GM12892 (cell line): Measurements from ENCODE around the gene PRR33.
"Not testable (repeated sequence)": the region's sequence is repeated elsewhere in the genome, so short reads cannot be mapped to it uniquely, and the experiment has no call there.

Source experiments
- DNase-seq: peaks from one replicate; pipeline ENCODE4 v3.0.0; 2011; ENCODE audit not compliant: insufficient read length
- FAIRE-seq: peaks from 2 replicates; lab custom pipeline; 2011; peaks lifted over from hg19 to GRCh38; lab: Jason Lieb, UNC
- POLR2A ChIP-seq: IDR thresholded peaks from 2 replicates; pipeline ENCODE4 v1.6.1; 2011; ENCODE audit warnings: low read depth, low read length, control low read depth
- POLR2AphosphoS5 ChIP-seq: IDR thresholded peaks from 2 replicates; pipeline ENCODE4 v1.6.1; 2011; ENCODE audit warnings: low read depth, low read length, control low read depth
- TAF1 ChIP-seq: IDR thresholded peaks from 2 replicates; pipeline ENCODE4 v1.6.1; 2011; ENCODE audit warnings: low read depth, mild to moderate bottlenecking, control low read depth, low read length, borderline replicate concordance

Gene PRR33

DNA sequence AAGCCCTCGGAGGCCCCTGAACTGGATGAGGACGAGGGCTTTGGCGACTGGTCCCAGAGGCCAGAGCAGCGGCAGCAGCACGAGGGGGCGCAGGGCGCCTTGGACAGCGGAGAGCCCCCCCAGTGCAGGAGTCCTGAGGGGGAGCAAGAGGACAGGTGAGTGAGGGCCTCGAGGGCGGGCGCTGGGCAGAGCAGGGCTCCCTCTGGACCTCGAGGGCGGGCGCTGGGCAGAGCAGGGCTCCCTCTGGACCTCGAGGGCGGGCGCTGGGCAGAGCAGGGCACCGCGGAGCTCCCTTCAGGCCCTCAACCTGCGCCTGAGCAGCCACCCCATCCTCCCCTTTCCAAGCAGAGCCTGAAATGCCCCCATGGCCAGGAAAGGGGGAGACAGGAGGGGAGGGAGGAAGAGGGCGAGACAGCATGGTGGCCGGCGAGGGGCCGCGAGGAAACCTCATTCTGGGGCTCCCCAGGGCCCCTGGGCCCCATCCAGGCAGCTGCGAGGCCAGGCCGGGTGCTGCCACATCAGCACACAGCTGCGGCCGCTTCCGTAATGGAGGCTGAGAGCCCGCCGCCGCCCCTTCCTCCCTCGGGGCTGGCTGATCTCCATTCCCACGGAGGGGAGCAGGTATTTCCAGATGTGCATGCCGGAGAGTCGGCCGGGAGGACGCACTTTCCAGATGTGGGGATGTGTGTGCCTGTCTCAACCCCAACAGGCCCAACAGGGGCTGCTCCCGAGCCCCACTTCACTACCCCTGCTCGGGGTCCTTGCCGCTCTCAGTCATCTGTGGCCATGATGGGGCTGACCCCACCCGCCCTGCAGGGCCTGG lies 10.0 kb downstream of the PRR33 start:
- peak; percentile 39 for DNase-seq
- TF ChIP-seq TAF1 = no peak
- TF ChIP-seq POLR2A = no peak
- no peak for TF ChIP-seq POLR2AphosphoS5
- FAIRE-seq = no peak

GRCh38 chr11:1880746-1881441 lies 10.8 kb downstream of the PRR33 start:
- peak; percentile 25 for DNase-seq
- TF ChIP-seq POLR2A (no peak), POLR2AphosphoS5 (no peak; the same call in 1 of the 2 replicates), TAF1 (no peak)
- no peak for FAIRE-seq

DNA sequence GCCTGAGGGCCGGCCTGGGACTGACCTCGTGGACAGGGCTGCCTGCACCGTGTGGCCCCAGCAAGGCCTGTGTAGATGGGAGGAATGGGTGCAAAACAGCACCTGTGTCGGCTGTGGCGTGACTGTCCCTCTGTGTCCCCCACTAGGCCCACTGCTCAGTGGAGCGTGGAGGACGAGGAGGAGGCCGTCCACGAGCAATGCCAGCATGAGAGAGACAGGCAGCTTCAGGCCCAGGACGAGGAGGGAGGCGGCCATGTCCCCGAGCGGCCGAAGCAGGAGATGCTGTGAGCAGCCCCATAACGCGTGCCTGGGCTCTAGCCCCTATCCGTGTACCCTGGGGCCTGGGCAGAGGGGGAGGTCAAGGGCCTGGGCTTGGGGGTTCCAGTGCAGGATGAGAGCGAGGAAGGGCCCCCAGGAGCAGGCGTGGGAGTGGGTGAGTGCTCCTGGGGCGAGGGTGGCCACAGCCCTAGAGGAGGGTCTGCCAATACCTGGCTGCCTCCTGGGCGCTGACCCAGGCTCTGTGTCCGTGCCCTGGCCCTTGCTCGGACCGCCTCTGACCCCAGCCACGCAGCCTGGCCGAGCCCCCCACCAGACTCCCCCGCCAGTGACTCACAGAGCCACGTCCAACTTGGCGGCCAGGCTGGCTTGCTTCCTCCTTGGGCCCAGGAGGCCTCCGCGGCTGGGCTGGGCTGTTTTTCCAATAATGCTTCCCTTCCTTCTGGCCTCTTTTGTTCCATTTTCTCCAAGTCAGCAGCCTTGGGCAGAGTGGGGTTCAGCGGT lies 11.6 kb downstream of the PRR33 start:
- DNase-seq (peak; percentile 25), FAIRE-seq (no peak)
- TF ChIP-seq POLR2A = no peak
- TF ChIP-seq TAF1 = no peak
- TF ChIP-seq POLR2AphosphoS5 = no peak

DNA sequence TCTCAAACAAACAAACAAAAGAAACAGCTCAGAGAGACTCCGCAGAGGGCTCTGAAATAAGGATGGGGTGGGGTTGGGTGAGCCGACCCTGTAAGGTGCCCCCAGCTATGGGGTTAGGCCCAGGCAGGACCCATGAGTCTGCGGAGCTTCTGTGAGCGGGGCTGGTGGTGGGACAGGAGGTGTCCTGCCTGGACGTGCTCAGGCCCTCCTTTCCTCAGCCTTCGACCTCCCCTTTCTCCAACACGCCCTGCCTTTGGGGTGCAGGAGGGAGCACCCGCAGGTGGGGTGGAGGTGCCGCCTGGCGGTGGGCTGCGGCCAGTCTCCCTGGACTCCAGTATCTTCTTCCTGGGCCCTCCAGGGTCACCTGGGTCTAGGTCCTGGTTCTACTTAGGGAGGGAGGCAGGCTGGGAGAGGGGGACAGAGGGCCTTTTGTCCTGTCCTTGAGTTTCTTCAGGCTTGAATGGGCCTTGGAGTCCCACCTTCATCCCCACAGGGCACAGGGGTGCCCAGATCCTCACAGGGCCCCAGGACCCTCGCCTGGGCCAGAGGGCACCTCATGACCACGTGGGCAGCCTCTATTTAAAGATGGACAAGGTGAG lies 12.3 kb downstream of the PRR33 start:
- DNase-seq (no peak), FAIRE-seq (no peak)
- TF ChIP-seq TAF1 (no peak), POLR2A (no peak), POLR2AphosphoS5 (no peak)

DNA sequence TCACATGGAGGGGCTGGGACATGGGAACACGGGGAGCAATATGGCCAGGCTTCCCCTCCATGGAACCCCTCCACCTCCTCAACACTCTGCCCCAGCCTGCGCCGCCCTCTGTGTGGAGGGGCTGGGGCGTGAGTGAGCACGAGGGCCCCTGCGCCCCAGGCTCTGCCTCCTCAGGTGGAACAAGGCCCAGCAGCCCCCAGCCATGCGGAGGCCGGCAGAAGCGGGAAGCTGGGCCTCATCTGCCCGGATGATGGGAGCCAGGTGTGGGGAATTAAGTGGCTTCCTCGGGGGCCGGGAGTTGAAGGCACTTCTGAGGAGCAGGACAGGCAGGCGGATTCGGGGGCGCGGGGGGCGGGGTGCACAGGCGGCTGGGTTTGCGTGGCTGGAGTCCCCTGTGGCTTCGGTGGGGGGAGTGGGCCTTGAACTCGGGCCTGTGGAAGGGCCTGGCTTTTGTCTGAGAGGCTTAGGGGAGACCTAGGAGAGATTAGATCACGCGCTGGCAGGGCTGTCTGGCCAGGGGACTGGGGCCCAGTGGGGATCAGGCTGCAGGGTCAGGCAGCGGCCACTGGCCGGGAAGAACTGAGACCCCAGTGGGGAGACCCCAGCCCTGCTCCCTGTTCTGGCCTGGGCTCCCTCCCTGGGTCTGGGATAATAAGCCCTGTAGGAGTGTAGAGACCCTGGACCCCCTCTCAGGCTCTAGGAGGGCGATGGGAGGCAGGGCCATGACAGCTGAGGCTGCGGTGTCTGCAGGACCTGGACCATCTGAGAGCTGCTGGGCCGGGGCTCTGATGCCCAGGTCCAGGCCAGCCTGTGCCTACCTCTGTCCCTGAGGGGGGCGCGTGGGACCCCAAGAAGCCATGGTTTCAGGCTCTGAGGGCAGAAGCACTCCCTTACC lies 13.3 kb downstream of the PRR33 start:
- TF ChIP-seq POLR2A = no peak
- DNase-seq = peak; percentile 31
- FAIRE-seq = no peak

DNA sequence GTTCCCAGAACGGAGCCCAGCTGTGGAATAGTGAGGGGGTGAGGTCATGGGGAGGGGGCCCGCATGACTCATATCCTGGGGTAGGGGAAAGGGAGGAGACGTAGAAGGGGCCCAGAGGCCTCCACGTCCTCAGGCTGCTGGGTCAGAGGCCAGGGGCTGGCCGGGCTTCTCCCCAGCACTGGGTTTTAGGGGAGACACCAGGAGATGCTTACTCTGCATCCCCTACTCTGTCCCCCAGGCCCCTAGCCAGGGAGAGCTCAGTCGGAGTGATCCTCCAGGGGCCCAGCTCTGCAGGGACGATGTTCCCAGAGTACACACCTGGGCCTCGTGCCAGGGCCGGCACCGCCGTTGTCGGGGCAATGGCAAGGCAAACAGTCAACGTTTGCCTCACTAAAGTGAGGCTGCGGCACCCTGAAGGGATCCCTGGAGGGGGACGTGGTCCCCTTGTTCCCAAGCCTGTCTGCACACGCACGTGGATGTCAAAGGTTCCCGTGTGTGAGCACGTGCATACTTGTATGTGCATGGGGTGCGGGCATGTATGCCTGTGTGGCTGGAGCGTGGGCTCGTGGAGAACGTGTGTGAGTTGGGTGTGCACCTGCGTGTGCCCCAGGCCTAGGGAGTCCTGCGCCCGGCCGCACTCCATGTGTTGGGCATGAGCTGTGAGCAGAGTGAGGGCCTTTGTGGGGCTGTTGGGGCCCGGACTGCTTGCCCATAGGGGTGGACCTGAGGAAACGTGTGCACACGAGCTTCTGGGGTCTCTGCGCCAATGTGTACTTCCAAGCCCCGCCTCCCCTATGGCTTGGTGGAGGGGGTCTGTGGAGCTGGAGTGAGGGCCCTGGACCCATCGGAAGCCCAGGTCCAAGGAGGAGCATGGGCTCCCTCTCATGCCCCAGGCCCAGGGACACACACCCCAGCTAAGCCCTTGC lies 14.2 kb downstream of the PRR33 start:
- FAIRE-seq = peak; percentile 24

DNA sequence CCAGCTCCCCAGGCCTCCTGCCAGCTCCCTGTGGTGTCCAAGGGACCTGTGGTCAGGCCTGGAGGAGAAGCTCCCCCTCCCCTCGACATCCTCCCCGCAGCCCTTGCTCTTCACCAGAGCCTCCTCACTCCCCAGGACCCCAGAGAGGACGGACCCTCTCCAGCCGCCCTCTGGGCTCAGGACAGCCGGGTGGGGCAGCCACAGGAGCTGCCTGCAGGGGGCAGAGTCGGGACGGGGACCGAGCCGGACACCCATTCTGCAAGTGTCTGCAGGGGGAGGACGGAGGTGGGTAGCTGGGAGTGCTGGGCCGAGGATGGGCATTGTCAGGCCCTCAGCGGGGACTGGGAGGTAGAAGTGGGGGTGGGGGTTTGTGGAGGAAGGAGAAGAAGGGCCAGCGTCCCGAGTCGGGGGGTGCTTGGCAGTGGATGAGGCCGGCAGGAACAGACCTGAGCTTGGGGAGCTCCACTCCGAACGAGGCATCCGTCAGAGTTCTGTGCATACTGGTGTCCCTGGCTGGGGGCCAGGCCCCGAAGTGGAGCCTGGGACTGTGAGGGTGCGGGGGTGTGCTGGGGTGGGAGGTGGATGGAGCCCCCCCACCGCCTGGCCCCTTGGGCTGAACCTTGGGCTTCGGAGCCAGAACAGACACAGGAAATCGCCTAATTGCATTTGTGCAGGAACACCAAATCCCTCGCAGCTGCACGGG lies 15.2 kb downstream of the PRR33 start:
- FAIRE-seq (no peak), DNase-seq (peak; percentile 56)
- TF ChIP-seq POLR2A = no peak
- no peak for TF ChIP-seq POLR2AphosphoS5

More for the DNA sequence above, 14.2 kb downstream of the PRR33 start:
- TF ChIP-seq POLR2A (no peak), POLR2AphosphoS5 (peak; percentile 55; the same call in 1 of the 2 replicates), TAF1 (no peak)
- no peak for DNase-seq

DNA sequence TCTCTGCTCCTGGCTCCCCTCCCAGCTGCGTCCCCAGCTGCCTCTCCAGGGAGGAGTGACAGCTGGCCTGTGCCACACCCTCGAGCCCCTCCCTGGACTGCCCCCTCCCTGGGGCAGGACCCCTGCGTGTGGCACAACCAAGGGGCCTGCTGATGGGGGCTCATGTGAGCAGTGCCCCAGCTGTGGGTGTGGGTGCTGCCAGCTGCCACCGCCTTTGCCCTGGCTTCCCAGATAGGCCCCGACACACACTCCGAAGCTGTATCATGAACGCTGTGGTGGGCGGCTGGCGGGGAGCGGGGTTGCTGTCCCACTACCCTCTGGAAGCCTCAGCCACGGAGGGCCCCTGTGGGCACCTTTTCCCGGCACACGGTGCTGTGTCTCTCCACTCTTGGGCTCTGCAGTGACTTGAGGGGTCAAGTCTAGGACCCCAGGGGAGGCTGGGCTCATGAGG lies 15.8 kb downstream of the PRR33 start:
- FAIRE-seq, DNase-seq: not testable (repeated sequence)
